ACC112 (cell line): ENCODE results near the gene PIH1D1.
"Not testable (repeated sequence)": the region's sequence is repeated elsewhere in the genome, so short reads cannot be mapped to it uniquely, and the experiment has no call there.

ENCODE experiments used
- H2AFZ ChIP-seq: fragments of 200-600 bp; sonication (generic); one replicate; pipeline ENCODE4 v1.6.0; 2017; ENCODE audit warnings: antibody characterized with exemption, low read length; ENCODE audit not compliant: unreplicated experiment
- H3K27ac ChIP-seq: fragments of 200-600 bp; sonication (generic); 2 replicates; pipeline ENCODE4 v1.5.1; 2014; ENCODE audit warnings: low read depth, mild to moderate bottlenecking, antibody characterized with exemption, low read length, moderate library complexity
- H3K27me3 ChIP-seq: fragments of 200-600 bp; sonication (generic); 2 replicates; pipeline ENCODE4 v1.6.1; 2014; ENCODE audit warnings: mild to moderate bottlenecking, antibody characterized with exemption, low read length, moderate library complexity, mixed read lengths; ENCODE audit not compliant: insufficient read depth
- H3K36me3 ChIP-seq: fragments of 200-600 bp; sonication (generic); 2 replicates; pipeline ENCODE4 v1.6.1; 2016; ENCODE audit warnings: mild to moderate bottlenecking, antibody characterized with exemption, low read length, moderate library complexity, mixed read lengths; ENCODE audit not compliant: insufficient read depth
- H3K4me1 ChIP-seq: fragments of 200-600 bp; sonication (generic); one replicate; pipeline ENCODE4 v1.6.1; 2016; ENCODE audit warnings: low read length, mixed read lengths; ENCODE audit not compliant: insufficient read depth, unreplicated experiment, control insufficient read depth
- H3K4me3 ChIP-seq: fragments of 200-600 bp; sonication (generic); 2 replicates; pipeline ENCODE4 v1.5.1; 2014; ENCODE audit warnings: mild to moderate bottlenecking, low read depth, low read length
- H3K79me2 ChIP-seq: fragments of 200-600 bp; sonication (generic); one replicate; pipeline ENCODE4 v1.6.0; 2016; ENCODE audit warnings: low read length; ENCODE audit not compliant: control insufficient read depth, unreplicated experiment, insufficient read depth

PIH1D1 gene

GRCh38 chr19:49465371-49465770 is 13.8 kb upstream of the PIH1D1 start:
- H3K27me3 ChIP-seq, result no peaks in the 10 kb centered on the region

GRCh38 chr19:49463960-49464740 is 12.5 kb upstream of the PIH1D1 start:
- Histone ChIP-seq H3K27me3 (no peaks in the 10 kb centered on the region), H3K27ac (no peak overlapping the region), H3K79me2 (no peaks in the 10 kb centered on the region), H3K36me3 (no peaks in the 10 kb centered on the region), H3K4me3 (no peak overlapping the region), H3K4me1 (peaks cover 6% of the 10 kb centered on the region), H2AFZ (no peak overlapping the region)

More at GRCh38 chr19:49465371-49465770, 13.8 kb upstream of the PIH1D1 start:
- Histone ChIP-seq H3K79me2 (no peaks in the 10 kb centered on the region), H3K4me3 (no peak overlapping the region), H3K36me3 (no peaks in the 10 kb centered on the region), H3K27ac (no peak overlapping the region), H2AFZ (no peak overlapping the region), H3K4me1 (peaks cover 7% of the 10 kb centered on the region)

- no peaks in the 10 kb centered on the region for H3K36me3 ChIP-seq
- no peak overlapping the region for H2AFZ ChIP-seq
- no peaks in the 10 kb centered on the region for H3K4me1 ChIP-seq
- H3K27me3 ChIP-seq, result no peaks in the 10 kb centered on the region
- H3K27ac ChIP-seq, result no peak overlapping the region
- H3K4me3 ChIP-seq, result no peak overlapping the region
- H3K79me2 ChIP-seq, result no peaks in the 10 kb centered on the region
Measured at GRCh38 chr19:49462492-49462891, 10.9 kb upstream of the PIH1D1 start.

GRCh38 chr19:49461656-49462055 is 10.0 kb upstream of the PIH1D1 start:
- H3K27ac ChIP-seq, result no peak overlapping the region
- H3K4me1 ChIP-seq, result no peaks in the 10 kb centered on the region
- H3K27me3 ChIP-seq, result no peaks in the 10 kb centered on the region
- no peaks in the 10 kb centered on the region for H3K36me3 ChIP-seq
- no peaks in the 10 kb centered on the region for H3K79me2 ChIP-seq
- H2AFZ ChIP-seq, result no peak overlapping the region
- H3K4me3 ChIP-seq, result no peak overlapping the region

GRCh38 chr19:49461130-49461529 is 9.5 kb upstream of the PIH1D1 start:
- not testable (repeated sequence) for H2AFZ ChIP-seq

GRCh38 chr19:49459388-49459787 is 7.8 kb upstream of the PIH1D1 start:
- no peak overlapping the region for H2AFZ ChIP-seq
- H3K27me3 ChIP-seq, result no peaks in the 10 kb centered on the region
- H3K27ac ChIP-seq, result no peak overlapping the region
- H3K79me2 ChIP-seq, result peaks cover 3% of the 10 kb centered on the region
- H3K4me3 ChIP-seq, result no peak overlapping the region
- no peaks in the 10 kb centered on the region for H3K36me3 ChIP-seq
- no peaks in the 10 kb centered on the region for H3K4me1 ChIP-seq

More at GRCh38 chr19:49461130-49461529, 9.5 kb upstream of the PIH1D1 start:
- not testable (repeated sequence) for H3K27me3 ChIP-seq, H3K79me2 ChIP-seq, H3K4me1 ChIP-seq, H3K4me3 ChIP-seq, H3K36me3 ChIP-seq, H3K27ac ChIP-seq

GRCh38 chr19:49458567-49458903 is 6.9 kb upstream of the PIH1D1 start:
- no peak overlapping the region for H3K27ac ChIP-seq

GRCh38 chr19:49456326-49456725 is 4.7 kb upstream of the PIH1D1 start:
- H3K27me3 ChIP-seq, result no peaks in the 10 kb centered on the region
- no peak overlapping the region for H2AFZ ChIP-seq
- H3K79me2 ChIP-seq, result peaks cover 6% of the 10 kb centered on the region
- H3K4me1 ChIP-seq, result no peaks in the 10 kb centered on the region
- H3K27ac ChIP-seq, result peak overlapping the region; percentile 60
- no peak overlapping the region for H3K4me3 ChIP-seq
- H3K36me3 ChIP-seq, result no peaks in the 10 kb centered on the region

More at GRCh38 chr19:49458567-49458903, 6.9 kb upstream of the PIH1D1 start:
- Histone ChIP-seq H3K4me3 (no peak overlapping the region), H3K36me3 (no peaks in the 10 kb centered on the region), H3K4me1 (no peaks in the 10 kb centered on the region), H2AFZ (no peak overlapping the region), H3K27me3 (no peaks in the 10 kb centered on the region), H3K79me2 (peaks cover 6% of the 10 kb centered on the region)

- Histone ChIP-seq H3K79me2 (peaks cover 7% of the 10 kb centered on the region), H3K36me3 (no peaks in the 10 kb centered on the region), H3K4me1 (no peaks in the 10 kb centered on the region), H3K27ac (peak overlapping the region; percentile 60), H3K4me3 (no peak overlapping the region), H3K27me3 (no peaks in the 10 kb centered on the region), H2AFZ (no peak overlapping the region)
Measured at GRCh38 chr19:49455773-49456172, 4.2 kb upstream of the PIH1D1 start.

GRCh38 chr19:49453757-49454240 is 2.2 kb upstream of the PIH1D1 start:
- Histone ChIP-seq H3K27ac (peak overlapping the region; percentile 98), H3K36me3 (no peaks in the 10 kb centered on the region), H3K27me3 (no peaks in the 10 kb centered on the region), H3K4me1 (peaks cover 3% of the 10 kb centered on the region), H2AFZ (no peak overlapping the region), H3K4me3 (peak overlapping the region; percentile 99), H3K79me2 (peaks cover 14% of the 10 kb centered on the region)
